SW 1271 (cell line): Measurements from ENCODE around the gene CRCP.
A peak's percentile ranks its signal among the peaks of the same experiment; 100 is the strongest.
"Not testable (repeated sequence)": the region's sequence is repeated elsewhere in the genome, so short reads cannot be mapped to it uniquely, and the experiment has no call there.

Source experiments
- DNase-seq, 2 experiments: peaks; one replicate each; lab custom pipeline; 2025; lab: John Stamatoyannopoulos, UW

The CRCP gene

DNA sequence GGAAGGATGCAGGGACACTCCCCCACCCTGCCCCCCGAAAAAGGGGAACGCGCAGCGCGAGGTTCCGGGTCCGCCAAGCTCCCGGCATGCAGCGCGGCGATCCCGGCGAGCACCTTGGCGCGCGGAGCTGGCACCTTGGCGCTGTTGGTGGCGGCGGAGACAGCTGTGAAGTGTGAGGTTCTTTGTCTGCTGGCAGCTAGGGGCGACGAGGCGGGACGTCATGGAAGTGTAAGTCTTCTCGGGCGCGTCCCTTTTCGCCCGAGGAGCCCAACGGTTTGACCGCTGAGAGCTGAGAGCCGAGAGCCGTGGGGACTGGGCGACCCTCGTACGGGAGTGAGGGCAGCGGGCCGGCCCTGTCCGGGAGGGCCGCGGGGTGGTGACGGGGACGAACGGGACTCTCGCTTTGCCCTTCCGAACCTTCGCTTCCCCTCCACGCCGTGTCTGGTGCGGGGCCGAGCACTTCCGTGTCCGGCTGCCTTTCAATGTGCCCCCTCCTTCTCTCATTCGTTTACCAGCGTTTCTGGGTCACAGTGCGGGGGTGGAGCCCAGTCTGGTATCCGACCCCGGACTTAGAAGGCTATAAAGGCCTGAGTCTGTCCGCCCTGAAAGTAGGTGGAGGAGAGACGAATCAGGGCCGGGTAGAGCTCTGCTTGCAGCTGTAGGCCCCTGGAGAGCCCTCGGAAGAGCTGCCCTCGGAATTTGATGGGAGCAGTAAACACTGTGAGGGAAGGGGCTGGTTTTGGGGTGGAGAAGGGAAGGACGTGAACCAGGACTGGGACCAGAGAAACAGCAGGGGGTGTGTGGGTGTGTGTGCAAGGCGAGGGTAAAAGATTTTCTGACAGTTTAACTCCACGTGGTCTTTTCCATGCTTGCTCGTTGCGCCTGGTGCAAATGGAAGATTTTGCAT, at the start of gene CRCP:
CRCP (plus strand) TSS at position 105 of the 907 bp plus-strand sequence; CDS start at position 221, 116 bp downstream.
- DNase-seq, result peak; percentile 46 to 69

DNA sequence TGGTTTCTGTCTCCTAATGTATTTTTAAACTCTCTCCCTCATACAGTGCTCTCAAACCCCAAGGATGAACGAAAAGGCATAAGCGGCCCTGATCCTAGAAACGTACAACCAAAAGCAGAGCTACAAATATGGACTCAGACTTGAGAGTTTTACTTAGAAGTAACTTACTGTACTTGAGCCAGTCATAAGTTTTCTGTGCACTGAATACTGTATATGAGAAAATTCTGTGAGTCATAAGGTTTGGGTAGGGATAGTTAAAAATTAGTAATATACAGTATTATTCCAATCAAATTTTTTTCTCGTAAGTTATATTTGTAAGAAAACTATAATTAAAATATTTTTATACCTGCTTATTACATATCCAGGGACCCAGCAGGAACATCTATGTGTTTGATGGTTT, 44.9 kb upstream of the CRCP start:
- DNase-seq, result no peak

DNA sequence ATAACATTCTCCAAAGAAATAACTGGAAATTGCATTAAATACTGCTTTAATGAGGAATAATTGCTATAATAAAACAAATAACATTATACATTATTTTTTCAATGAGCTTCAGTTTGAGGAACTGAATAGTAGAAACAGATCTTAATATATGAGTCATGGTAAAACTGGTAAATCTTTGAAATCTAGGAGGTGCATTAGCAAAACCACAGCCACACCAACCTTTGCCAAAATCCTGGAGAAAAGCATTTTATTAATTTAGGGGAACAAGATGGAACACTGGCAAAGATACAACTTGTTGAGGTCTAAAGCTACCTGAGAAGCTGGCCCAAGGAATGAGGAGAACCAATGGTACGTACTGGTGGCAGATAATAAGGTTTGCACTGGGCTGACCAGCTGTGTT, 44.4 kb upstream of the CRCP start:
- DNase-seq, result no peak

DNA sequence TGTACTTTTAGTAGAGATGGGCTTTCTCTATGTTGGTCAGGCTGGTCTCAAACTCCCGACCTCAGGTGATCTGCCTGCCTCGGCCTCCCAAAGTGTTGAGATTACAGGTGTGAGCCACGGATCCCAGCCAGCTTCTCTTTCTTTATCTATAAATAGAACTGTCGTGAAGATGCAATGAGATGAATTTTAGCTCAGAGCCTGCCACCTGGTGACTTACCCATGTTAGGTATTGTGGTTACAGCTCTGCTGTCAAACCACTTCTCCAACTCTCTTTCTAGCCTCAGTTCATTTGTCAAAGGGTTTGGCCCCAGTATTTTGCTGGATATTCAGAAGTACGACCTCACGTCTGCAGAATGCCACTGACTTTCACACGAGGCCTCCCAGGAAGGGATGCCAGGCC, 42.4 kb upstream of the CRCP start:
- not testable (repeated sequence) for DNase-seq

DNA sequence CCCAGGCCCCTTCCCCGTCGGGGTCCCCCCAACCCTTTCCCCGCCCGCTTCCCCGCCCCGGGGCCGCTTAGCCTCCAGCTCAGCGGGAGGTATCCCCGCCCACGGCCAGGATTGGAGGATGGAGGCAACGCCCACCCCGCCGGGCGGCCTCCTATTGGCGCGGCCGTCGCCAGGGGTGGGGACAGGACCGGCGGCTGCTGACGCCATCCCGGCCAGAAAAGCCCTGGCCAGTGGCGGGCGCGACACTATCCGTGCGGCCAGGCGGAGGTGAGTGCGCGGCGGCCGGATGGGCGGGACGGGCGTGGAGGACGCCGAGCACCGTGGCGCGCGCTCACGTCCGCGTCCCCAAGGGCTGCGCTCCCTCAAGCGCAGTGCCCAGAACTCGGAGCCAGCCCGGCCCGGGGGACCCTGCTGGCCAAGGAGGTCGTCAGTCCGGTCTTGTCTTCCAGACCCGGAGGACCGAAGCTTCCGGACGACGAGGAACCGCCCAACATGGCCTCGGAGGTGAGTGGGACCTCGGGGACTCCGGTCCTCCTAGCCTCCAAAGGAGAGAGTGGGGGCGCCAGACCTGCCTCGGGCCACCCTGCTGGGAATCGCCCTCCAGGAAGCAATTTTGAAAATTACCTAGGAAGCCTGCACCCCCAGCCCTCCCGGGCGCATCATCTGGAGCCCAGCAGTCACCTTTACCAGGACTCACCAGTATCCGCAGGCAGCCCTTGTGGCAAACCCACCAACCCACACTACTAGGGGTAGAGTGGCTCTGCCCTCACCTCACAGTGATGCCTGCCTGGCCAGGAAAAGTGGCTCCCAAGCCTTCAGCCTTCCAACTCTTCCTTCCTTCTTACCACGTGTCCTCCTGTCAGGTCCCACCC, 38.8 kb upstream of the CRCP start, which contains the start of gene ASL:
ASL (plus strand) TSS at position 230 of the 872 bp plus-strand sequence; CDS start at position 493, 263 bp downstream.
- DNase-seq, result peak; percentile 70 to 84

DNA sequence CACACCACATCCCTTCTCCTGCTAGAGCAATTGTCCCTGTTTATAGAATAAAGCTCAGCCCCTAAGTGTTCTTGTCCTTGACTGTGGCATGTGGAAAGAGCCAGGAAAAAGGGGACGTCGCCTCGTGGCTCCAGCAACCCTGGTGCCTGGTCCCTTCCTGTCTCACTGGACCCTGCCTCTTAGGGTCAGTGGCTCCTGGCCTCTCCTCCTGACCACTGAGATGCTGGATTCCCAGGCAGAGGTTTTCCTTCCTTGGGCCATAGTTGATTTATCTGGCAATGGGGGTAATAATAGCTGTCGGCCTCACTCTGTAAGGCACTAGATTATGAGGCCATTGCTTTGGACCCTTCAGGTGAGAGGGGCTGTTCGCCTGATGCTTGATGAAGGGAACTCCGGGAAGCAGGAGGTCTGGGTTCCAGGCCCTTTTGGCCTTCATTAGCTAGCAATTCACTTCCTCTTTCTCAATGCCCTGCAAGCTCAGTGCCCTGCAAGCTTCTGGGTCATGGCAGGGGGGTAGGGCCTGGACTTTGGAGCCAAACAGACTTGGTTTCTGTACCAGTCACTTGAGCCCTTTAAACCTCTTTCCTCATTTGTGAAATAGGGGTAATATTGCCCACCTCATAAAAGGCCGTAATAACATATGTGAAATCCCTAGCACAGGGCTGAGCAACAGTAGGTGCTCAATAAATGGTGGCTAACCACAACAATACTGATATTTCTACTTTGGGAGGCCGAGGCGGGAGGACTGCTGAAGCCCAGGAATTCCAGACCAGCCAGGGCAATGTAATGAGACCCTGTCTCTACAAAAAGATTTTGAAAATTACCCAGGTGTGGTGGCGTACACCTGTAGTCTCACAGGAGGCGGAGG, 38.0 kb upstream of the CRCP start:
- no peak for DNase-seq

DNA sequence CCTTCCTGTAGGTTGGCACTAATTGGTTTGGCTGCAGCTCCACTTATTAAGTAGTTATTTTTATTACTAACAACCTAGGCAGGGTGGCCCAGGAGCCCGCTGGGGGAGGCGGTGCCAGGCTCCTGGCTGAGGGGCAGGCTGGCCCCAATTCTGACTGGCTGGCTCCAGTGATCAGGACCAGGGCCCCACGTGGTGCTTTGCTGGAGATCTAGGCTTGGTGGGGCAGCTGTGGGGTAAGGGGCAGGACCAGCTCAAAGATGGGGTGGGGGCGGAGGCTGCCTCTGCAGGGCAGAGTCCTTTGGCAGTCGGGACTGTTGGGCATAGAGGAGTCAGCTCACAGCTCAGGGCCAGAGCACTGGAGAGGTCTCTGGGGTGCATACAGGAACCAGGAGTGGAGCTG, 36.6 kb upstream of the CRCP start:
- no peak for DNase-seq

DNA sequence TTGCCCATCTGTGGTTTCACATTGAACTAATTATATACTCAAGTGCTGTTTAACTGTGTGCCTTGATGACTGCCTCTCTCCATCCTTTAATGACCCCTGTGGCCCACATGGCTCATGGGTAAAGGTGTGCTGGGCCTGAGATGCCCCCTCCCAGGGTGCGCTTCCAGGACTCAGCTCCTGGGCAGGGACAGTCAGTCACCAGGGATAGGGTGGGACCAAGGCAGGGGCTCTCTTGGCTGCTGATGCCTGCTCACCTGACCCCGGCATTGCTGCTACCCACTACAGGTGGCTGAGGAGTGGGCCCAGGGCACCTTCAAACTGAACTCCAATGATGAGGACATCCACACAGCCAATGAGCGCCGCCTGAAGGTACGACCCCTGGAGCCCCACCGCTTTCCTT, 32.6 kb upstream of the CRCP start:
- DNase-seq, result no peak

DNA sequence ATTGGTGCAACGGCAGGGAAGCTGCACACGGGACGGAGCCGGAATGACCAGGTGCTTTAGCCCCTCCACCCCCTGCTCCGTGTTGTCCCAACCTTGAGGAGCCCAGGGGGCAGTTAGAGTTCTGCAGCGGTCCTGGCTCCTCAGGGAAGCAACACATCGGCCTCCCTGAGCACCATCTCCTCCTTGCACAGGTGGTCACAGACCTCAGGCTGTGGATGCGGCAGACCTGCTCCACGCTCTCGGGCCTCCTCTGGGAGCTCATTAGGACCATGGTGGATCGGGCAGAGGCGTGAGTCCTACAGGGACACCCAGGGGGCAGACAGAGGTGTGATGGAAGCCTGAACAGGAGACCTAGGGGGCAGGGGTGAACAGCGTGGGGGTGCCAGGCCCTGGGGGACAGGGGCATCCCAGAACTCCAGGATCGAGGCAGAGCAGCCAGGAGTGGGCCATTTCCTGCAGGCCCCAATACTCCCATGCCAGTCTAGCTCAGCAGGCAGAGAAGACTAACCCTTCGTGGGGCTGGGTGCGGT, 31.7 kb upstream of the CRCP start:
- DNase-seq, result no peak

DNA sequence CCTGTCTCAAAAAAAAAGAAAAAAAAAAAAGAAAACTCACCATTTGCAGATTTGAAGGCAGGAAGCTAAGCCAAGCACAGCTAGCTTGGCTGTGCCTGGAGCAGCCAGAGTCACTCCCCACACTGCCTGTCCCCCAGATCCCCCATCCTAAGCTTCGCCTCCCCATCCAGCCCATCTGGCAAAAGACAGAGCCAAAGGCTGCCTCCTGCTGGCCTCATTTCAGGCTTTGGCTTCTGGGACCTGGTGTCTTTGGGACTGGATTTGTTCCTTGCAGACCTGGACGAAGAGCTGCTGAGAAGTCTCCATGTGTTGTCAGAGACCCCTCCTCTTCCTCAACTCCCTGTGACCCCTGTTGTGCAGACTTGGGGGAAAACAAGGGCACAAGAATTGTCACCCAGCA, 31.0 kb upstream of the CRCP start:
- DNase-seq, result no peak

DNA sequence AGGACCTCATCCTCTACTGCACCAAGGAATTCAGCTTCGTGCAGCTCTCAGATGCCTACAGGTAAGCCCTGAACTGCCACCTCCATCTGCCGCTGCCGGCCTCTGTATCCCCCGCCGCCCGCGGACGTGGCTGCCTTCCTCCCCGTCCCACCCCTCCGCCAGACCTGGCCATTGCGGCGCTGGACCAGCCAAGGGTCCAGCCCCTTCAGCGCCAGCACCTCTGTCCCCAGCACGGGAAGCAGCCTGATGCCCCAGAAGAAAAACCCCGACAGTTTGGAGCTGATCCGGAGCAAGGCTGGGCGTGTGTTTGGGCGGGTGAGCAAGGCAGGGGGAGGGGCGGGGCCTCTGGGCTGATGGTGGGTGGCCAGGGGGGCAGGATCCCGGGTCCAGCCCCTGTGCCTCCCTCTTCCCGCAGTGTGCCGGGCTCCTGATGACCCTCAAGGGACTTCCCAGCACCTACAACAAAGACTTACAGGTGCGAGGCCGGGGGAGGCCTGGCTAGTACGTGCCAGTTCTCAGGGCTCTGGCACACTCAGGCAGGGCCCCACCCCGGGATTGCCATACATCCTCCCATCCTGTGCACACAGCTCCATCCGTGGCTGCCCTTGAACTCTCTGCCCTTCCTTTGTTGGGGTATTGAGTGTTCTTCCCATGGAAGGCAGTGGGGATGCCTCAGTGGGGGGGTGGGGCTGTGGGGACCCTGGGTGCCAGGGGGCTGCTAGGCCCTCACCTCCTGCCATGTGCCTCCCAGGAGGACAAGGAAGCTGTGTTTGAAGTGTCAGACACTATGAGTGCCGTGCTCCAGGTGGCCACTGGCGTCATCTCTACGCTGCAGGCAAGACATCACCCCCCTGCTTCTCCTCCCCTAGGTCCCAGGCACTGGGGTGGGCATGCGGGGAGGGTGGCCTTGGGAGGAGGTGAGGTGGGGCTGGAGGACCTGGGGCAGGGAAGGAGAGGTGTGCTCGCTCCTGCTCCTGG, 25.5 kb upstream of the CRCP start:
- no peak for DNase-seq

DNA sequence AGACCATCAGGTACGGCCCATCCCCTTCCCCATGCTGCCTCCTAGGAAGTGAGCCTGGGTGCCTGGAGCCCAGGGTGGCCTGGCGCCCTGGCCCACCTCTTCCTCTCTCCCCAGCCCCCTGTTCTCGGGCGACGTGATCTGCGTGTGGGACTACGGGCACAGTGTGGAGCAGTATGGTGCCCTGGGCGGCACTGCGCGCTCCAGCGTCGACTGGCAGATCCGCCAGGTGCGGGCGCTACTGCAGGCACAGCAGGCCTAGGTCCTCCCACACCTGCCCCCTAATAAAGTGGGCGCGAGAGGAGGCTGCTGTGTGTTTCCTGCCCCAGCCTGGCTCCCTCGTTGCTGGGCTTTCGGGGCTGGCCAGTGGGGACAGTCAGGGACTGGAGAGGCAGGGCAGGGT, 22.0 kb upstream of the CRCP start:
- DNase-seq, result no peak

DNA sequence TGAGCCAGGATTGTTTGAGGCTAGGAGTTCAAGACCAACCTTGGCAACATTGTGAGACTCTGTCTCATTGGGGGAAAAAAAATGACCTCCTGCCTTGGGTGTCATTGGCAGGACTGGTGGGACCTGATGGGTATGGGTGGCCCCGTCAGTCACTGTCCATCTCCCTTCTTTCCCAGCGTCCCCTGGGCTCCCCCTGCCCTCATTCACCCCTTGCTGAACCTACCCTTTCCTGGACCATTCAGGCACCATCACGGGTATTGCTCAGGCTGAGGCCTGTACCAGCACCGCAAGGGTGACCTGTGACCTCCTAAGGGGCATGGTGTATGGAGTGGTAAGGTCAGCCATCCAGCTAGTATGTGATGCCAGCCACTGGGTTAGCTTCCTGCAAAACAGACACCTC, 19.6 kb upstream of the CRCP start:
- no peak for DNase-seq

DNA sequence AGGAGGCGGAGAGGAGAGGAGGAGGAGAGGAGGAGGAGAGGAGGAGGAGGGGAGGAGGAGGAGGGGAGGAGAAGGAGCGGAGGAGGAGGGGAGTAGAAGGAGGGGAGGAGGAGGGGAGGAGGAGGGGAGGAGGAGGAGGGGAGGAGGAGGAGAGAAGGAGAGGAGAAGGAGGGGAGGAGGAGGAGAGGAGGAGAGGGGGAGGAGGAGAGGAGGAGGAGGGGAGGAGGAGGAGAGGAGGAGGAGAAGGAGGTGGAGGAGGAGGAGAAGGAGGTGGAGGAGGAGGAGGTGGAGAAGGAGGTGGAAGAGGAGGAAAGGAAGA, 15.5 kb upstream of the CRCP start:
- no peak for DNase-seq

DNA sequence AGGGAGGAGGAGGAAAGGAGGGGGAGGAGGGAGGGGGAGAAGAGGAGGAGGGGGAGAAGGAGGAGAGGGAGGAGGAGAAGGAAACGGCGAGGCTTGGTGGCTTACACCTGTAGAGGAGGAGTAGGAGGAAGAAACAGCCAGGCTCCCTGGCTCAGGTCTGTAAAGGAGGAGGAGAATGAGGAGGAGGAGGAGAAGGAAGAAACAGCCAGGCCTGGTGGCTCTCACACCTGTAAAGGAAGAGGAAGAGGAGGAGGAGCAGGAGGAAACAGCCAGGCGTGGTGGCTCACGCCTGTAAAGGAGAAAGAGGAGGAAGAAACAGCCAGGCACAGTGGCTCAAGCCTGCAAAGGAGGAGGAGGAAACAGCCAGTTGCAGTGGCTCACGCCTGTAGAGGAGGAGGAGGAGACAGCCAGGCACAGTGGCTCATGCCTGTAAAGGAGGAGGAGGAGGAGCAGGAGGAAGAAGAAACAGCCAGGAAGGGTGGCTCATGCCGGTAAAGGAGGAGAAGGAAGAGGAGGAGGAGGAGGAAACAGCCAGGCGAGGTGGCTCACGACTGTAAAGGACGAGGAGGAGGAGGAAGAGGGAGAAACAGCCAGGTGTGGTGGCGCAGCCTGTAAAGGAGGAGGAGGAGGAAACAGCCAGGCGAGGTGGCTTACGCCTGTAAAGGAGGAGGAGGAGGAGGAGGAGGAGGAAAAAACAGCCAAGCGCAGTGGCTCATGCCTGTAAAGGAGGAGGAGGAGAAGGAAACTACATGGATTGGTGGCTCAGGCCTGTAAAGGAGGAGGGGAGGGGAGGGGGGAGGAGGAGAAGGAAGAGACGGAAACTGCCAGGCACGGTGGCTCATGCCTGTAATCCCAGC, 14.9 kb upstream of the CRCP start:
- peak in 1 of 2 experiments; percentile 8 for DNase-seq

DNA sequence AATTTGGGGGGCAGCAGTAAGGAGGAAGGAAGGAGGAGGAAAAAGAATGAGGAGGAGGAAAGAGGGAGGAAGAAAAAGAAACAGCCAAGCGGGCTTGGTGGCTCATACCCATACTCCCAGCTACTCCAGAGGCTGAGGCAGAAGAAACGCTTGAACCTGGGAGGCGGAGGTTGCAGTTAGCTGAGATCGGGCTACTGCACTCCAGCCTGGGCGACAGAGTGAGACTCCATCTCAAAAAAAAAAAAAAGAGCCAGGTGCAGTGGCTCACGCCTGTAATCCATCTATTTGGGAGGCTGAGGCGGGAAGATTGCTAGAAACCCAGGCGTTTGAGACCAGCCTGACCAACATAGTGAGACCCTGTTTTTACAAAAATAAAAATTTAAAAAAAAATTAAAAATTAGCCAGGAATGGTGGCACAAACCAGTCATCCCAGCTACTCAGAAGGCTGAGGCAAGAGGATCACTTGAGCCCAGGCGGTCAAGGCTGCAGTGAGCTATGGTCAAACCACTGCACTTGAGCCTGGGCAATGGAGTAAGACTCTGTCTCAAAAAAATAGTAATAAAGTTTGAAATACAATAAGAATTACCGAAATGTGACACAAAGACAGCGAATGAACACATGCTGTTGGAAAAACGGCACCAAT, 14.1 kb upstream of the CRCP start:
- DNase-seq, result no peak

DNA sequence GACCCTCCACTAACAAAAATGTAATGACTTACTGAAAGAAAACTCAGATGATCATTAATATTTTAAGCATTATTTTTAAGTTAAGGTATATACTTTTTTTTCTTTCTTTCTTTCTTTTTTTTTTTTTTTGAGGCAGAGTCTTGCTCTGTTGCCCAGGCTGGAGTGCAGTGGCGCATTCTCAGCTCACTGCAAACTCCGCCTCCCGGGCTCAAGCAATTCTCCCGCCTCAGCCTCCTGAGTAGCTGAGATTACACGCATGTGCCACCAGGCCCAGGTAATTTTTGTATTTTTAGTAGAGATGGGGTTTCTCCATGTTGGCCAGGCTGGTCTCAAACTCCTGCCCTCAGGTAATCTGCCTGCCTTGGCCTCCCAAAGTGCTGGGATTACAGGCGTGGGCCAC, 12.5 kb upstream of the CRCP start:
- not testable (repeated sequence) for DNase-seq

DNA sequence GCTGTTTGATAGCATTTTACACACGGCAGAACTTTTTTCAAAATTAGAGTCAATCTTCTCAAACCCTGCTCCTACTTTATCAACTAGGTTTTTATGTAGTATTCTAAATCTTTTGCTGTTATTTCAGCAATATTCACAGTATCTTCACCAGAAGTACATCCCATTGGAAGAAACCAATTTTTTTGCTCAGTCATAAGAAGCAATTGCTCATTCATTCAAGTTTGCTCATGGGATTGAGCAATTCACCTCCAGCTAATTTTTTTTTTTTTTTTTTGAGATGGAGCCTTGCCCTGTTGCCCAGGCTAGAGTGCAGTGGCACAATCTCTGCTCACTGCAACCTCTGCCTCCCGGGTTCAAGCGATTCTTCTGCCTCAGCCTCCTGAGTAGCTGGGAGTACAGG, 10.7 kb upstream of the CRCP start:
- not testable (repeated sequence) for DNase-seq

DNA sequence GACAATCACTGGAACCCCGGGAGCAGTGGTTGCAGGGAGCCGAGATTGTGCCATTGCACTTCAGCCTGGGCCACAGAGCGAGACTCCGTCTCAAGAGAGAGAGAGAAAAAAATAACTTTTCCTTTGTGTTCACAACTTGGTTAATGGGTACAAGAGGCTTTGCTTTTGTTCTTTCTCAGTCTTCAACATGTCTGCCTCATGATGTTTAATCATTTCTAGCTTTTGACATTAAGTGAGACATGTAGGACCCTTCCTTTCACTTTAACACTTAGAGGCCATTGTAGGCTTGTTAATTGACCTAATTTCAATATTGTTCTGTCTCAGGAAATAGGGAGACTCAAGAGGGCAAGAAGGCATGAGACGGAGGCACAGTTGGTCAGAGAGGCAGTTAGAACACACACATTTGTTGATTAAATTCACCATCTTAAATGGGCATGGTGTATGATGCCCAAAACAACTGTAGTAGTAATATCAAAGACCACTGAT, 9.3 kb upstream of the CRCP start:
- no peak for DNase-seq
